Measurements from ENCODE around the gene SLC50A1.
"Not testable (repeated sequence)": the region's sequence is repeated elsewhere in the genome, so short reads cannot be mapped to it uniquely, and the experiment has no call there.

SLC50A1 gene

GRCh38 chr1:155166471-155167165, 31.0 kb downstream of the SLC50A1 start:
- no peak overlapping the region for H3K4me3 ChIP-seq (ENCODE audit: low read depth, low read length)
- DNase-seq (ENCODE audit: low read depth) = peak; percentile 78

GRCh38 chr1:155167166-155168104, 31.8 kb downstream of the SLC50A1 start:
- H3K4me3 ChIP-seq (ENCODE audit: low read depth, low read length) = no peak overlapping the region
- DNase-seq (ENCODE audit: low read depth) = peak; percentile 91
- peak; percentile 54 for TF ChIP-seq MAX (IDR thresholded peaks at IDR 0.05; ENCODE audit: low read depth, low read length)
- no peak for TF ChIP-seq POLR2A (IDR thresholded peaks at IDR 0.05; ENCODE audit: extremely low read depth, insufficient read length)
- TF ChIP-seq MYC (IDR thresholded peaks at IDR 0.05; ENCODE audit: low read depth, low read length) = peak; percentile 30; the same call in 1 of the 2 replicates
- peak; percentile 80 for TF ChIP-seq CTCF (IDR thresholded peaks at IDR 0.05; ENCODE audit: low read depth, low read length)

More at GRCh38 chr1:155166471-155167165, 31.0 kb downstream of the SLC50A1 start:
- TF ChIP-seq POLR2A (IDR thresholded peaks at IDR 0.05; ENCODE audit: extremely low read depth, insufficient read length) = no peak
- no peak for TF ChIP-seq CTCF (IDR thresholded peaks at IDR 0.05; ENCODE audit: low read depth, low read length)
- TF ChIP-seq MAX (IDR thresholded peaks at IDR 0.05; ENCODE audit: low read depth, low read length) = peak; percentile 60
- TF ChIP-seq MYC (IDR thresholded peaks at IDR 0.05; ENCODE audit: low read depth, low read length) = no peak

GRCh38 chr1:155168105-155168445, 32.4 kb downstream of the SLC50A1 start:
- H3K4me3 ChIP-seq (ENCODE audit: low read depth, low read length); DNase-seq (ENCODE audit: low read depth): not testable (repeated sequence)

GRCh38 chr1:155168456-155169210, 33.0 kb downstream of the SLC50A1 start:
- DNase-seq (ENCODE audit: low read depth) = no peak
- no peak overlapping the region for H3K4me3 ChIP-seq (ENCODE audit: low read depth, low read length)
- no peak for TF ChIP-seq POLR2A (IDR thresholded peaks at IDR 0.05; ENCODE audit: extremely low read depth, insufficient read length)
- TF ChIP-seq CTCF (IDR thresholded peaks at IDR 0.05; ENCODE audit: low read depth, low read length) = no peak
- TF ChIP-seq MYC (IDR thresholded peaks at IDR 0.05; ENCODE audit: low read depth, low read length) = no peak
- no peak for TF ChIP-seq MAX (IDR thresholded peaks at IDR 0.05; ENCODE audit: low read depth, low read length)

GRCh38 chr1:155169541-155169940, 33.9 kb downstream of the SLC50A1 start:
- TF ChIP-seq MAX (IDR thresholded peaks at IDR 0.05; ENCODE audit: low read depth, low read length) (no peak), MYC (IDR thresholded peaks at IDR 0.05; ENCODE audit: low read depth, low read length) (no peak), POLR2A (IDR thresholded peaks at IDR 0.05; ENCODE audit: extremely low read depth, insufficient read length) (no peak), CTCF (IDR thresholded peaks at IDR 0.05; ENCODE audit: low read depth, low read length) (no peak)
- no peak overlapping the region for H3K4me3 ChIP-seq (ENCODE audit: low read depth, low read length)
- DNase-seq (ENCODE audit: low read depth) = no peak

Data from NB4 (cell line).